Measurements from ENCODE around the gene SMURF2.

Gene SMURF2

DNA sequence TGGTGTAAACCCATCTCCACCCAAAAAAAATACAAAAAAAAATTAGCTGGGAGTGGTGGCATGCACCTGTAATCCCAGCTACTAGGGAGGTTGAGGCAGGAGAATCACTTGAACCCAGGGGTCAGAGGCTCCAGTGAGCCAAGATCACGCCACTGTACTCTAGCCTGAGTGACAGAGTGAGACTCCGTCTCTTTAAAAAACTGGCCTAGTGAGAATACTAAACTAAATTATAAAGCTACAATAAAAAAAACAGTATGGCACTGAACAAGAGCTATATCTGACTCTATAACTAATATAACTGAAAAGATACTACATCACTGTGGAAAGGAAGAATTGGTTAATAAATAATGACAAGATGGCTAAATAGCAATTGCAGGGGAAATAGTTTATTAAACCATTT lies 6.4 kb downstream of the SMURF2 start:
- Histone ChIP-seq H3K4me3 (replicated peaks; ENCODE audit: low read depth, low read length) (no peak overlapping the region), H3K27me3 (replicated peaks; ENCODE audit: control insufficient read depth, insufficient read depth, low read length) (no peaks in the 10 kb centered on the region), H3K36me3 (ENCODE audit: control insufficient read depth, insufficient read depth, low read length) (no peaks in the 10 kb centered on the region)
- TF ChIP-seq, protein P1, sequence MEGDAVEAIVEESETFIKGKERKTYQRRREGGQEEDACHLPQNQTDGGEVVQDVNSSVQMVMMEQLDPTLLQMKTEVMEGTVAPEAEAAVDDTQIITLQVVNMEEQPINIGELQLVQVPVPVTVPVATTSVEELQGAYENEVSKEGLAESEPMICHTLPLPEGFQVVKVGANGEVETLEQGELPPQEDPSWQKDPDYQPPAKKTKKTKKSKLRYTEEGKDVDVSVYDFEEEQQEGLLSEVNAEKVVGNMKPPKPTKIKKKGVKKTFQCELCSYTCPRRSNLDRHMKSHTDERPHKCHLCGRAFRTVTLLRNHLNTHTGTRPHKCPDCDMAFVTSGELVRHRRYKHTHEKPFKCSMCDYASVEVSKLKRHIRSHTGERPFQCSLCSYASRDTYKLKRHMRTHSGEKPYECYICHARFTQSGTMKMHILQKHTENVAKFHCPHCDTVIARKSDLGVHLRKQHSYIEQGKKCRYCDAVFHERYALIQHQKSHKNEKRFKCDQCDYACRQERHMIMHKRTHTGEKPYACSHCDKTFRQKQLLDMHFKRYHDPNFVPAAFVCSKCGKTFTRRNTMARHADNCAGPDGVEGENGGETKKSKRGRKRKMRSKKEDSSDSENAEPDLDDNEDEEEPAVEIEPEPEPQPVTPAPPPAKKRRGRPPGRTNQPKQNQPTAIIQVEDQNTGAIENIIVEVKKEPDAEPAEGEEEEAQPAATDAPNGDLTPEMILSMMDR (IDR thresholded peaks at IDR 0.05; ENCODE audit: insufficient read depth, low read length, poor library complexity, severe bottlenecking) = no peak
- DNase-seq (ENCODE audit: extremely low read depth, insufficient read length) = no peak

DNA sequence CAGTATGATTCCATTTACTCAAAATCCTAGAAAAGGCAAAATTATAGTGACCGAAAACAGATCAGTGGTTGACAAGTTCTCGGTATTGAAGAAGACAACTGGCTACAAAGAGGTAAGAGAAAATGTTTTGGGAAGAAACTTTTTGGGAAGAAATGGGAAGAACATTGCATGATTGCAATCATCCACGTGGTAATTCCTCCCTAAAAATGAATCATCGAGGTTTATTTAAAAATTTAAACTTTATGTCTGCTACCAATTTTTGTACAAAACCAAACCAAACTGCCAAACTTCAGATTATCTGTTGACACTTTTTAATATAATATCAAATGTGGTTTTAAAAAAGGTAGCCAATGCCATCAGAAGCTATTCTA lies 8.1 kb downstream of the SMURF2 start:
- no peak for DNase-seq (ENCODE audit: extremely low read depth, insufficient read length)
- TF ChIP-seq, protein P1 (IDR thresholded peaks at IDR 0.05; ENCODE audit: insufficient read depth, low read length, poor library complexity, severe bottlenecking) = no peak
- H3K36me3 ChIP-seq (ENCODE audit: control insufficient read depth, insufficient read depth, low read length) = no peaks in the 10 kb centered on the region
- H3K4me3 ChIP-seq (replicated peaks; ENCODE audit: low read depth, low read length) = no peak overlapping the region
- no peaks in the 10 kb centered on the region for H3K27me3 ChIP-seq (replicated peaks; ENCODE audit: control insufficient read depth, insufficient read depth, low read length)

DNA sequence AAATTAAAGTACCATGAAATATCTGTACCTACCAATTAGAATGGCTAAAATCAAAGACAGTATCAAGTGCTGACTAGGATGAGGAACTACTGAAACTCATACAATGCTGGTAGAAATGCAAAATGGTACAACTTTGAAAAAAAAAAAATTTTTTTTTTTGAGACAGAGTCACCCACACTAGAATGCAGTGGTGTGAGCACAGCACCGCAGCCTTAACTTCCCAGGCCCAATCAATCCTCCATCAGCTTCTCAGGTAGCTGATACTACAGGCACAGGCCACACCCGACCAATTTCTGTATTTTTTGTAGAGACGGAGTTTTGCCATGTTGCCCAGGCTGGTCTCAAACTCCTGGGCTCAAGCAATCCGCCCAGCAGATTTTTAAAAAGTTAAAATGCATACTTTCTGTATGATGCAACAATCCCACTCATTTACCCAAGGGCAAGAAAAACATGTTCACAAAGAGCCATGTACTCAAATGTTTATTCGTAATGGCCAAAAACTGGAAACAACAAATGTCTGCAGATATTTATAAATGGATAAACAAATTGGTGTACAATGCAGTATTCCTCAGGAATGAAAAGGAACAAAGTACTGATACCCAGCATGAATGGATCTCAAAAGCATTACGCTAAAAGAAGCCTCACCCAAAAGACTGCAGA lies 8.7 kb downstream of the SMURF2 start:
- Histone ChIP-seq H3K27me3 (replicated peaks; ENCODE audit: control insufficient read depth, insufficient read depth, low read length) (no peaks in the 10 kb centered on the region), H3K4me3 (replicated peaks; ENCODE audit: low read depth, low read length) (no peak overlapping the region), H3K36me3 (ENCODE audit: control insufficient read depth, insufficient read depth, low read length) (no peaks in the 10 kb centered on the region)
- TF ChIP-seq, protein P1 (IDR thresholded peaks at IDR 0.05; ENCODE audit: insufficient read depth, low read length, poor library complexity, severe bottlenecking) = no peak
- DNase-seq (ENCODE audit: extremely low read depth, insufficient read length) = no peak

DNA sequence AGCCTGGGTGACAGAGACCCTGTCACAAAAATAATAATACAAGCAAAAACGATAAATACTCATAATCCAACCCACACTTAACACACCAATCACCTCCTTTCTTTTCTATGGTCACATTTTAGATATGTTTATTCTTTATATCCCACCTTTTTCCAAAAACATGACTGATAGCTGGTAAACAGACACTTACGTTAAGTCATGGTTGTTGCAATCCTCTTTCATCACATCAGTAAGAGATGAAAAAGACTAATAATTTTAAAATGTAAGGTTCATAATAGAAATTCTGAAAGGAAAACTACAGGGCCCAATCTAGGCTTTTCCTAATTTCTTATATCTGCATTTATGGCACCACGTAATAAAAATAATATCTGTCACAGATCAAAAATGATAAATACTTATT lies 10.2 kb downstream of the SMURF2 start:
- no peak for DNase-seq (ENCODE audit: extremely low read depth, insufficient read length)
- Histone ChIP-seq H3K27me3 (replicated peaks; ENCODE audit: control insufficient read depth, insufficient read depth, low read length) (no peaks in the 10 kb centered on the region), H3K4me3 (replicated peaks; ENCODE audit: low read depth, low read length) (no peak overlapping the region), H3K36me3 (ENCODE audit: control insufficient read depth, insufficient read depth, low read length) (no peaks in the 10 kb centered on the region)
- TF ChIP-seq, protein P1 (IDR thresholded peaks at IDR 0.05; ENCODE audit: insufficient read depth, low read length, poor library complexity, severe bottlenecking) = no peak

DNA sequence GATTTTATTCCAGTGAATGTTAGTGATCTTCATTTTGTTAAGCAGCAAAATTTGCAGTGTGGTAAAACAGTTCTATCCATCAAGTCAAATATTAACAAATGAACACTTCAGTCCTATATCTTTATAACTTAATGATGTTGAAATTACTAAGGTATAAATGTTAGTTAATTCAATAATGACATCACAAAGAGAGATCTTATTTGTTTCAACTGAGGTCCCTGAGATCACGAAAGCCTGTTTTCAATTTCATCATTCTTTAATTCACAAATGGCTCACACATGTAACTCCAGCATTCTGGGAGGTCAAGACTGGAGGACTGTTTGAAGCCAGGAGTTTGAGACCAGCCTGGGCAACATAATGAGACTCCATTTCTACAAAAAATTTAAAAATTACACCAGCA lies 13.9 kb downstream of the SMURF2 start:
- Histone ChIP-seq H3K36me3 (ENCODE audit: control insufficient read depth, insufficient read depth, low read length) (no peaks in the 10 kb centered on the region), H3K27me3 (replicated peaks; ENCODE audit: control insufficient read depth, insufficient read depth, low read length) (no peaks in the 10 kb centered on the region), H3K4me3 (replicated peaks; ENCODE audit: low read depth, low read length) (no peak overlapping the region)
- no peak for DNase-seq (ENCODE audit: extremely low read depth, insufficient read length)
- TF ChIP-seq, protein P1 (IDR thresholded peaks at IDR 0.05; ENCODE audit: insufficient read depth, low read length, poor library complexity, severe bottlenecking) = no peak

DNA sequence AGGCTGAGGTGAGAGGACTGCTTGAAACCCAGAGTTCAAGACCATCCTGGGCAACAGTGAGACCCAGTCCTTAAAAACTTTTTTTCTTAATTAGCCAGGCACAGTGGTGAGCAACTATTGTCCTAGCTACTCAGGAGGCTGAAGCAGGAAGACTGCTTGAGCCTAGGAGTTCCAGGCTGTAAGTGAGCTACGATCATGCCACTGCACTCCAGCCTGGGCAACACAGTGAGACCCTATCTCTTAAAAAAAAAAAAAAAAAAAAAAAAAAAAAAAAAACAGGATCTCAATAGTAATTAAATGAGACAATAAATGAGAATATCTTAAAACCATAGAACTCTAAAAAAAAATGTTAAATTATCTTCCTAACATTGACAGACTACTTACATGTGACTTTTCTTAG lies 14.3 kb downstream of the SMURF2 start:
- Histone ChIP-seq H3K36me3 (ENCODE audit: control insufficient read depth, insufficient read depth, low read length) (no peaks in the 10 kb centered on the region), H3K4me3 (replicated peaks; ENCODE audit: low read depth, low read length) (no peak overlapping the region), H3K27me3 (replicated peaks; ENCODE audit: control insufficient read depth, insufficient read depth, low read length) (no peaks in the 10 kb centered on the region)
- TF ChIP-seq, protein P1 (IDR thresholded peaks at IDR 0.05; ENCODE audit: insufficient read depth, low read length, poor library complexity, severe bottlenecking) = no peak
- no peak for DNase-seq (ENCODE audit: extremely low read depth, insufficient read length)
